T-cell (primary cell): ENCODE results near the gene SLCO2A1. TPM values are rescaled to one million over a fixed set of nuclear protein-coding genes. Genes with fewer than 3 reads are reported as not detected.

ENCODE experiments used
- ATAC-seq, 4 experiments: fragments of 200-7000 bp in 3 of 4; fragments of 150-1000 bp in 1 of 4; cut with Tn5 transposase; replicated peaks in 1 of 4; 1 replicate in 3 of 4; 2 replicates in 1 of 4; pipeline ENCODE4 v1.10.0; 2021; ENCODE audit warnings: moderate library complexity in 3 of 4, mild to moderate bottlenecking in 2 of 4, moderate number of reproducible peaks in 1 of 4
- CTCF ChIA-PET, 2 donors: fragments of 300-600 bp; sonication (Branson Sonifier 250); formaldehyde crosslinking; loops; one replicate each; lab custom pipeline; 2022; ENCODE audit warnings: antibody characterized with exemption in 2 of 2; lab: Charles Lee
- POLR2A ChIA-PET, 2 donors: fragments of 300-600 bp; sonication (Branson Sonifier 250); formaldehyde crosslinking; loops; one replicate each; lab custom pipeline; 2022; ENCODE audit warnings: antibody characterized with exemption in 2 of 2; lab: Charles Lee
- DNase-seq, 35 experiments: peaks; one replicate each; pipeline versions ENCODE4 v3.0.0 to v3.0.0-alpha.2; 2013 to 2023
- H3K27ac ChIP-seq: one replicate; pipeline ENCODE4 v1.5.1; 2013; ENCODE audit warnings: low read length
- H3K27me3 ChIP-seq, 2 experiments: replicated peaks in 1 of 2; 1 replicate in 1 of 2; 2 replicates in 1 of 2; pipeline versions ENCODE4 v1.6.1 to v1.7.0; 2013; ENCODE audit warnings: low read length in 1 of 2, mixed read lengths in 1 of 2; ENCODE audit not compliant: control insufficient read depth in 2 of 2, insufficient read depth in 2 of 2; ENCODE audit errors: extremely low read depth in 1 of 2
- H3K36me3 ChIP-seq, 2 donors: 1 replicate in 1 of 2; 2 replicates in 1 of 2; pipeline versions ENCODE4 v1.6.1 to v1.7.0; 2013; ENCODE audit warnings: low read length in 1 of 2; ENCODE audit not compliant: control insufficient read depth in 2 of 2, insufficient read depth in 1 of 2; ENCODE audit errors: extremely low read depth in 1 of 2
- H3K4me1 ChIP-seq, 2 experiments: 1 replicate in 1 of 2; 2 replicates in 1 of 2; pipeline versions ENCODE4 v1.6.1 to v1.7.0; 2013; ENCODE audit warnings: low read length in 2 of 2, mixed read lengths in 1 of 2; ENCODE audit not compliant: insufficient read depth in 2 of 2, control insufficient read depth in 1 of 2; ENCODE audit errors: extremely low read depth in 1 of 2
- H3K4me3 ChIP-seq, 2 donors: 1 replicate in 1 of 2; 2 replicates in 1 of 2; pipeline versions ENCODE4 v1.5.1 to v1.7.0; 2013; ENCODE audit warnings: mild to moderate bottlenecking in 2 of 2, low read length in 1 of 2, moderate library complexity in 1 of 2; ENCODE audit not compliant: control insufficient read depth in 1 of 2; ENCODE audit errors: extremely low read depth in 1 of 2
- H3K9me3 ChIP-seq: 2 replicates; pipeline ENCODE4 v1.7.0; 2013
- H3K27ac Mint-ChIP-seq, 2 donors: one replicate each; pipeline ENCODE4 v1.8.0; 2020 to 2021; ENCODE audit warnings: mild to moderate bottlenecking in 2 of 2, mixed read lengths in 2 of 2
- H3K27me3 Mint-ChIP-seq, 2 donors: one replicate each; pipeline ENCODE4 v1.8.0; 2021 to 2022; ENCODE audit warnings: mixed read lengths in 2 of 2
- H3K36me3 Mint-ChIP-seq: one replicate; pipeline ENCODE4 v1.8.0; 2021; ENCODE audit warnings: mixed read lengths
- H3K4me1 Mint-ChIP-seq, 3 donors: one replicate each; pipeline ENCODE4 v1.8.0; 2020 to 2022; ENCODE audit warnings: mixed read lengths in 3 of 3, mild to moderate bottlenecking in 1 of 3
- H3K4me3 Mint-ChIP-seq, 3 donors: one replicate each; pipeline ENCODE4 v1.8.0; 2020 to 2022; ENCODE audit warnings: mild to moderate bottlenecking in 3 of 3, mixed read lengths in 3 of 3, moderate library complexity in 3 of 3
- H3K9me3 Mint-ChIP-seq, 3 donors: one replicate each; pipeline ENCODE4 v1.8.0; 2020 to 2022; ENCODE audit warnings: mixed read lengths in 3 of 3
- WGBS: methylation state at CpG from one replicate; pipeline ENCODE4 v1.1.5; 2013; ENCODE audit warnings: missing lambda C conversion rate; ENCODE audit not compliant: insufficient coverage; 5-methylcytosine and 5-hydroxymethylcytosine counted together
- total RNA-seq, 35 experiments: library from RNA in 6 of 35; stranded (reverse) in 6 of 35; fragments of 120-200 nt in 1 of 35; gene quantifications; one replicate each; pipeline versions ENCODE4 v1.2.1 to v1.2.4 and lab custom pipeline; 2013 to 2026

Gene SLCO2A1
- total RNA-seq, 5 donors from 2014 or later (not counting 1 experiment from before 2014, with no cell fraction given), result 0.18 to 0.39 (median 0.25) TPM; not detected in 2

- Histone ChIP-seq H3K27ac (no peak overlapping the region), H3K27me3 (peaks cover 0 to 23% of the 10 kb centered on the region in 2 experiments), H3K4me1 (no peaks in the 10 kb centered on the region), H3K4me3 (no peak overlapping the region), H3K9me3 (no peaks in the 10 kb centered on the region), H3K36me3 (no peaks in the 10 kb centered on the region)
- H3K36me3 Mint-ChIP-seq, result peaks cover 5% of the 10 kb centered on the region
- H3K4me3 Mint-ChIP-seq, result no peak overlapping the region
- no peaks in the 10 kb centered on the region for H3K4me1 Mint-ChIP-seq
- DNase-seq (no peak), ATAC-seq (no peak)
- ChIA-PET POLR2A (no interaction called here), CTCF (no interaction called here)
- H3K9me3 Mint-ChIP-seq, result peaks cover 0 to 6% (median 0%) of the 10 kb centered on the region in 3 donors
- 66% methylated on average over 4 of the region's 10 CpGs for WGBS
- peaks cover 14 to 35% of the 10 kb centered on the region in 2 donors for H3K27me3 Mint-ChIP-seq
- H3K27ac Mint-ChIP-seq, result no peak overlapping the region
Measured at GRCh38 chr3:133915685-133916658, 113.8 kb downstream of the SLCO2A1 start.

- WGBS, result 71% methylated on average over 8 of the region's 12 CpGs
Measured at GRCh38 chr3:133914839-133915600, 114.7 kb downstream of the SLCO2A1 start.

GRCh38 chr3:133910422-133910821, 119.3 kb downstream of the SLCO2A1 start:
- Histone ChIP-seq H3K36me3 (no peaks in the 10 kb centered on the region), H3K27me3 (peaks cover 0 to 11% of the 10 kb centered on the region in 2 experiments), H3K27ac (no peak overlapping the region), H3K4me1 (no peaks in the 10 kb centered on the region), H3K9me3 (no peaks in the 10 kb centered on the region), H3K4me3 (no peak overlapping the region)
- H3K27me3 Mint-ChIP-seq, result peaks cover 17 to 19% of the 10 kb centered on the region in 2 donors
- H3K27ac Mint-ChIP-seq, result no peak overlapping the region
- POLR2A ChIA-PET, result no interaction called here
- no peak for DNase-seq
- H3K36me3 Mint-ChIP-seq, result no peaks in the 10 kb centered on the region
- H3K9me3 Mint-ChIP-seq, result no peaks in the 10 kb centered on the region
- 100% methylated on average over 1 of the region's 2 CpGs for WGBS
- no peak overlapping the region for H3K4me3 Mint-ChIP-seq
- no peaks in the 10 kb centered on the region for H3K4me1 Mint-ChIP-seq
- no peak for ATAC-seq
- CTCF ChIA-PET, result no interaction called here

More at GRCh38 chr3:133914839-133915600, 114.7 kb downstream of the SLCO2A1 start:
- POLR2A ChIA-PET, result no interaction called here
- Histone ChIP-seq H3K9me3 (no peaks in the 10 kb centered on the region), H3K27me3 (peaks cover 0 to 23% of the 10 kb centered on the region in 2 experiments), H3K36me3 (no peaks in the 10 kb centered on the region), H3K27ac (no peak overlapping the region), H3K4me3 (no peak overlapping the region), H3K4me1 (no peaks in the 10 kb centered on the region)
- no peak overlapping the region for H3K27ac Mint-ChIP-seq
- no peaks in the 10 kb centered on the region for H3K4me1 Mint-ChIP-seq
- DNase-seq, result no peak
- H3K36me3 Mint-ChIP-seq, result peaks cover 5% of the 10 kb centered on the region
- peaks cover 0 to 6% (median 0%) of the 10 kb centered on the region in 3 donors for H3K9me3 Mint-ChIP-seq
- CTCF ChIA-PET, result no interaction called here
- peaks cover 18 to 37% of the 10 kb centered on the region in 2 donors for H3K27me3 Mint-ChIP-seq
- ATAC-seq, result no peak
- no peak overlapping the region for H3K4me3 Mint-ChIP-seq

DNA sequence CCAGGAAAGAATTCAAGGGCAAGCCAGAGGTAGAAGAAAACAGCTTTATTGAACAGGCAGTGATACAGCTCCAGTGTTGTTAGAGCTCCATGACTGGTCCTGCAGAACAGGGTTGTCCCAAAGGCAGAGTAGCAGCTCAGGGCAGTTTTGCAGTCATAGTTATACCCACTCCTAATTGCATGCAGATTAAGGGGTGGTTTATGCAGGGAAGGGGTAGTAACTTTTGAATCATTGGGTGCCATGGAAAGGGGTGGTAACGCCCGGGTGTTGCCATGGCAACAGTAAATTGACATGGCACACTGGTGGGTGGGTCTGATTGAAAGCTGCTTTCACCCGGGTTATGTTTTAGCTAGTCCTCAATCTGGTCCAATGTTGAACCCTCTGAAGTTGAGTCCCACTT, 124.3 kb downstream of the SLCO2A1 start:
- H3K36me3 ChIP-seq, result no peaks in the 10 kb centered on the region
- H3K27me3 Mint-ChIP-seq, result peaks cover 11 to 14% of the 10 kb centered on the region in 2 donors
- POLR2A ChIA-PET, result no interaction called here

GRCh38 chr3:133901847-133902246, 127.9 kb downstream of the SLCO2A1 start:
- Histone ChIP-seq H3K9me3 (no peaks in the 10 kb centered on the region), H3K36me3 (no peaks in the 10 kb centered on the region), H3K27ac (no peak overlapping the region), H3K4me1 (no peaks in the 10 kb centered on the region), H3K27me3 (peaks cover 0 to 8% of the 10 kb centered on the region in 2 experiments), H3K4me3 (no peak overlapping the region)
- ChIA-PET CTCF (no interaction called here), POLR2A (no interaction called here)
- peaks cover 0 to 1% (median 0%) of the 10 kb centered on the region in 3 donors for H3K4me1 Mint-ChIP-seq
- DNase-seq, result no peak
- H3K36me3 Mint-ChIP-seq, result no peaks in the 10 kb centered on the region
- no peak overlapping the region for H3K4me3 Mint-ChIP-seq
- H3K27ac Mint-ChIP-seq, result no peak overlapping the region
- H3K9me3 Mint-ChIP-seq, result peaks cover 0 to 8% (median 4%) of the 10 kb centered on the region in 3 donors
- whole genome bisulfite sequencing, result no CpG with 5 or more reads among the region's 5 CpGs
- H3K27me3 Mint-ChIP-seq, result peaks cover 14 to 15% of the 10 kb centered on the region in 2 donors
- no peak for ATAC-seq

More for the DNA sequence above, 124.3 kb downstream of the SLCO2A1 start:
- CTCF ChIA-PET, result no interaction called here
- Histone ChIP-seq H3K4me1 (no peaks in the 10 kb centered on the region), H3K27me3 (no peaks in the 10 kb centered on the region), H3K27ac (no peak overlapping the region), H3K4me3 (no peak overlapping the region), H3K9me3 (no peaks in the 10 kb centered on the region)
- Mint-ChIP-seq H3K9me3 (peaks cover 0 to 8% (median 4%) of the 10 kb centered on the region in 3 donors), H3K4me1 (no peaks in the 10 kb centered on the region), H3K4me3 (no peak overlapping the region), H3K27ac (no peak overlapping the region), H3K36me3 (no peaks in the 10 kb centered on the region)
- no peak for DNase-seq
- no peak for ATAC-seq
- WGBS, result no CpG with 5 or more reads among the region's 3 CpGs

DNA sequence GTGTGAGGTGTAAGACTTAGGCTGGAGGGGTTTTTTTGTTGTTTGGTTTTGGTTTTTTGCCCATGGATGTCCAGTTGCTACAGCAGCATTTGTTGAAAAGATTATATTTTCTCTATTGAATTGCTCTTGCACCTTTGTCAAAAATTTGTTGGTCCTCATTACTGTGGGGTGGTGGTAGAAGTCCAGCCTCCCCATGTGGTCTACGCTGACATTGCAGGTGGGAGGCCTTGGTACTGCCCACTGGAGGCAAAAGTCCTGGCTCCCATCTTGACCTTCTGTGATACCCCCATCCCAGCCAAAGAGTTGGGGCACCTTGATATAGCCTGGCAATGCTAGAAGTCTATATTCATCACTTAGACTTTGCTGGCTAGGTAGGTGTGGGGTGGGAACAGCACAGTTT, 128.6 kb downstream of the SLCO2A1 start:
- Mint-ChIP-seq H3K4me3 (no peak overlapping the region), H3K4me1 (peaks cover 0 to 6% (median under 1%) of the 10 kb centered on the region in 3 donors), H3K9me3 (peaks cover 0 to 8% (median 4%) of the 10 kb centered on the region in 3 donors), H3K27me3 (peaks cover 15 to 22% of the 10 kb centered on the region in 2 donors), H3K36me3 (no peaks in the 10 kb centered on the region), H3K27ac (no peak overlapping the region)
- no peak overlapping the region for H3K4me3 ChIP-seq
- POLR2A ChIA-PET, result no interaction called here
- no peak overlapping the region for H3K27ac ChIP-seq
- WGBS, result no CpG with 5 or more reads among the region's 1 CpG
- no peaks in the 10 kb centered on the region for H3K4me1 ChIP-seq
- H3K9me3 ChIP-seq, result no peaks in the 10 kb centered on the region
- DNase-seq (no peak), ATAC-seq (no peak)
- CTCF ChIA-PET, result no interaction called here
- H3K27me3 ChIP-seq, result peaks cover 6 to 14% of the 10 kb centered on the region in 2 experiments
- no peaks in the 10 kb centered on the region for H3K36me3 ChIP-seq
